ENCODE results near the gene CD2AP.
"Not testable (repeated sequence)": the region's sequence is repeated elsewhere in the genome, so short reads cannot be mapped to it uniquely, and the experiment has no call there.

CD2AP gene

GRCh38 chr6:47496935-47497579 is 19.5 kb downstream of the CD2AP start:
- no peak for DNase-seq (ENCODE audit: low read depth)

GRCh38 chr6:47502920-47503319 is 25.3 kb downstream of the CD2AP start:
- no peak for DNase-seq (ENCODE audit: low read depth)

GRCh38 chr6:47509937-47510336 is 32.3 kb downstream of the CD2AP start:
- DNase-seq (ENCODE audit: low read depth): no peak

GRCh38 chr6:47512872-47513271 is 35.3 kb downstream of the CD2AP start:
- DNase-seq (ENCODE audit: low read depth): no peak

GRCh38 chr6:47519279-47519678 is 41.7 kb downstream of the CD2AP start:
- no peak for DNase-seq (ENCODE audit: low read depth)

- no peak for DNase-seq (ENCODE audit: low read depth)
Observed at GRCh38 chr6:47520282-47520681, 42.7 kb downstream of the CD2AP start.

- no peak for DNase-seq (ENCODE audit: low read depth)
Observed at GRCh38 chr6:47521961-47522360, 44.4 kb downstream of the CD2AP start.

- DNase-seq (ENCODE audit: low read depth): no peak
Observed at GRCh38 chr6:47524136-47524845, 46.7 kb downstream of the CD2AP start.

- no peak for DNase-seq (ENCODE audit: low read depth)
Observed at GRCh38 chr6:47525330-47526057, 47.9 kb downstream of the CD2AP start.

- no peak for DNase-seq (ENCODE audit: low read depth)
Observed at GRCh38 chr6:47527274-47527673, 49.7 kb downstream of the CD2AP start.

- no peak for DNase-seq (ENCODE audit: low read depth)
Observed at GRCh38 chr6:47529734-47530133, 52.1 kb downstream of the CD2AP start.

GRCh38 chr6:47532981-47533585 is 55.5 kb downstream of the CD2AP start:
- DNase-seq (ENCODE audit: low read depth): no peak

- no peak for DNase-seq (ENCODE audit: low read depth)
Observed at GRCh38 chr6:47534063-47534462, 56.5 kb downstream of the CD2AP start.

- no peak for DNase-seq (ENCODE audit: low read depth)
Observed at GRCh38 chr6:47535316-47536225, 58.0 kb downstream of the CD2AP start.

- DNase-seq (ENCODE audit: low read depth): no peak
Observed at GRCh38 chr6:47536816-47537401, 59.3 kb downstream of the CD2AP start.

- DNase-seq (ENCODE audit: low read depth): no peak
Observed at GRCh38 chr6:47545223-47545622, 67.6 kb downstream of the CD2AP start.

- DNase-seq (ENCODE audit: low read depth): no peak
Observed at GRCh38 chr6:47551670-47552069, 74.1 kb downstream of the CD2AP start.

GRCh38 chr6:47552319-47552718 is 74.7 kb downstream of the CD2AP start:
- no peak for DNase-seq (ENCODE audit: low read depth)

GRCh38 chr6:47553243-47553642 is 75.7 kb downstream of the CD2AP start:
- not testable (repeated sequence) for DNase-seq (ENCODE audit: low read depth)

- DNase-seq (ENCODE audit: low read depth): not testable (repeated sequence)
Observed at GRCh38 chr6:47556459-47556858, 78.9 kb downstream of the CD2AP start.

- no peak for DNase-seq (ENCODE audit: low read depth)
Observed at GRCh38 chr6:47563162-47563561, 85.6 kb downstream of the CD2AP start.
